Forelimb muscle (tissue), 1 donor: Measurements from ENCODE around the gene ATXN3L. TPM values are rescaled to one million over a fixed set of nuclear protein-coding genes. Genes with fewer than 3 reads are reported as not detected.

ENCODE experiments used
- DNase-seq: peaks from one replicate; pipeline ENCODE4 v3.0.0-alpha.2; 2013; ENCODE audit warnings: low read depth
- polyA plus RNA-seq: library from polyadenylated mRNA; unstranded; fragments of 120-200 nt; gene quantifications from one replicate; pipeline ENCODE4 v1.2.1, GENCODE V29; 2013; ENCODE audit not compliant: insufficient read length

Gene ATXN3L
- not detected for polyA plus RNA-seq

DNA sequence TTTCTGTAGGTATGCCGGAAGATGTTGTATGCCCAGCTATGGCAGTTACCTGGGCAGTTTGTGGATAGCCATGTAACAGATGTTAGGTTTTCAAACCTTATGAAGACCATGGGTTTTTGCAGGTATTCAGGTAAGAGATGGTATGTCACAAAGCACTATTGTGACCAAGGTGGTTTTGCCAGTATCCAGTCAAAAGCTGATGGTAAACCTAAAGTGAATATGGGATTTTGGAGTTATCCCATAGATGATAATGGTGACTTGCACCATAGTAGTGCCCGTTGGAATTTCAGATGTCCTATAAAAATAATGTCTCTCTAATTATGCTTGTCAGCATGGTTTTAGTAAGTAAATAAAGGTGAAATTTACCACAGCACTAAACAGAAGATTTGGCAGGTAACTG lies at the start of gene ATXN3L:
Gene ATXN3L (minus strand): TSS at position 101 of the 400 bp plus-strand sequence. CDS start 119 bp downstream, outside the sequence.
- no peak for DNase-seq

DNA sequence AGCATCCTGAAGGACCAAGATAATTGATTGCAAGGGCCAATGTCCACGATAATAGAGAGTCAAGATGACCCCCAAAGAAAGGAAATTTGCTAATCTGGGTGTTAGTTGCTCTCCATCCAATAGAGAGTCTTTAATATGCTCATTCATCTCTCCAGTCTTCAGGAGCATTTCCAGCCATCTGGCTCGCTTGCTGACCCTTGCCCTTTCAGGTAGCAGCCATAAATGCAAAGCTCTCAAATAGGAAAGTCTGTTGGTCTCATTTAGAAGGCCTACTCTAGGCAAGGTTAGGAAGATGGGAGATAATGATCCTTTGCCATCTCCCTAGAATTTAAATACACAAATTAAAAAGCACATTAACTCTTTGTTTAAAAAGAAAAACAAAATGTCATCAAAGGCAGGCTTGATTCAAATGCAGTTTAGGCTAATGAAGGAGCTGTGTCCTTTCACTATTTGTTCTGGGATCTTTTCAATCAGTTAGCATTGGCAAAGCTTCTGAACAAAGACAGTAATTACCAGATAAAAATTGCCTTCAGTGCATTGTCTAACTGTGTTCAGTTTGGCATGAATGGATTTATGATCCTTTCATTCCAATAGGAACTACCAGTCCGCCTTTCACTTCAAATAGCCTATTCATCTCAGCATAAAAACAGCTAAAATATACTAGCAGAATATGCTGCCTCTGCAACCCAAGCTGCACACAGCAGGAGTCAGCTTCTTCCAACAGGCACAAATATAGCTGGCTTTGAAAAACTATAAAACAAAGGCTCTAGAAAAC lies 49.6 kb upstream of the ATXN3L start:
- DNase-seq: no peak

DNA sequence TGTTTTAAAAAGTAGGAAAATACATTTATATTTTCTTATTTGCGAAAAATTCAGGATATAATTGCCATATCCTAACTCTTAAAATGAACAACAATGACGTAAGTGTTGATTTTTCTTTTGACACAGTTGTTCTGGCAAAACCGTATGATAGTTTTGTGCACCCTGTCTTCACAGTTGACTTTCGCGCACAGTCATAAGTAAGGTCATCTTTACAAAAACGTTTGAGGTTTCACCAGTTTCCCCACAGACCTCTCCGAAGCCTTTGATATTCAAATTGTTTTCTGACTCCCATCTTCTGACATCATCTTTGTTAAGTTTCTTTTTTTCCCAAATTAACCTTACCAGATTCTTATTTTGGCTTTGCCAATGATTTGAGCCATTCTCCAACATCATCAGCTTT lies 48.1 kb upstream of the ATXN3L start:
- DNase-seq: no peak

DNA sequence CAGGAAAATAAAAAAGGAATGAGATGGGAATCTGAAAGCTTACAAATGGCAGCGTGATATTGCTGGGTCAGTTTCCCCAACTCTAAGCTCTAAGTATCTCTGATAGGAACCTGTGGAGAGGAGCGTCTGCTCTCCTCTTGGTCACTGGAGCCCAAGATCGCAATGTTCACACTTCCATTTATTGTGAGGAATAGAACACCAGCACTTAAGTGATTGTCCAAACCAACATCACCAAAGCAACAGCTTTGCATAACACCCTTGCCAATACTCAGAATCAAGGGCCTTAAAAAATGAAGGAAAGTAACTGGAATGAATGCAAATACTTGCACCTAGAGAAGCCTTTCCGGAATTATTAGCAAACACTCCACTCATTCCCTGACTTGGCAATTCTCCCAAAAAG lies 46.8 kb upstream of the ATXN3L start:
- no peak for DNase-seq

DNA sequence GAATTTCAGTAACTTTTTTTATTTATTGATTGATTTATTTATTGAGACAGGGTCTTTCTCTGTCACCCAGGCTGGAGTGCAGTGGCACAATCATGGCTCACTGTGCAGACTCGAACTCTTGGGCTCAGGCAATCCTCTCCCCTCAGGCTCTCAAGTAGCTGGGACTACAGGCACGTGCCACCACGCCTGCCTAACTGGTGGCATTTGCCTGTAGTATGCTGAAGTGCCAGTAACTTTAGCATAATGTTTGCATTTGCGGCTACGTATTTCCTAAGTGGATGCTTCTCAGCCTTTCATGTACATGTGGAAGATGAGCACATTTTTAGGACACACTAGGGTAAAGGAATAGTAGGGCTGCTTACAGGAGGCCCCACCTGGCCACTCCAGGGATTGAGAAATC lies 45.3 kb upstream of the ATXN3L start:
- no peak for DNase-seq

DNA sequence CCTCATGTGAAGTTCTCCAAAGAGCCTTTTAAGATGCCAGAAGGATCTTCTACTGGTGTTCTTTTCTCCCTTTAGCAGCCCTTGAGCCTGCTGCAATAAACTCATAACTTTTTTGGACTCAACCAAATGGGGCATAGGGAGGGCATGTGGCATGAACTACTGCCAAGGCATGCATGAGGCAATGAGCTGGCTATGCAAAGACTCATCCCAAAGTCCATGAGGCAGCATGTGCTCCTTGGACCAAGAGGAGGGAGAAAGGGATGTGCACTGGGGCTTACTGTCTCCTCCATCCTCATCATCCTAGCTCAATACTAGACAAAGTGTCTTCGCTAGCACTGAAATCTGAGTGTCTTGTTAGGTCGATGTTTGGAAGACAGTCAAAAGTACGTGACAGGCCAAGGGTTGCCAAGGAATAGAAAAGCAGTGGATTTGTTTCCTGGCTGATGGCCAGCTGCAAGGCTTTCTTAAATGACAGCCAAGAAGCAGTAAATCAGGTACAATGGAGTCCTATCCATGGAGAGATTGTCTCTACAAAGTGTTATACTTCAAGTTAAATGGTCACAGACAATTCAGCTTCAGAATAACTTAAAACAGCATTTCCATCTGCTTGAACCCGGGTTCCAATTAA lies 44.5 kb upstream of the ATXN3L start:
- no peak for DNase-seq

DNA sequence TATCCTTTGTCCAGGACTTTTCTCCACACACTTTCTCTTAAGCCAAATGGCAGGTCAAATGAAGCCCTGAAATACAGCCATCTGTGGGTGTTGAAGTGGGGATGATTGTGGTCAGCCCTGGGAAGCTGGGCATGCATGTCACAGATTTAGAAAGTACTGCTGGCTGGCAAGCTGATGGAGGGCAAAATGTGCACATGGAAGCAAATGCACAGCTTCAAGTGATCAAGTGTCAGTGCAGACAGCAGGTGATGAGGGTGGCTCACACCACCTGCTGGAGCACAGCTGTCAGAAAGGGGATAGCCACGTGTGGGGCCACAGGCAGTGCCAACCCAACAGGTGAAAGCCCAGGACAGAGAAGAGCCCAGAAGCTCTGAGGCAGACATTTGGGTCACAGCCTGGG lies 40.3 kb upstream of the ATXN3L start:
- no peak for DNase-seq

DNA sequence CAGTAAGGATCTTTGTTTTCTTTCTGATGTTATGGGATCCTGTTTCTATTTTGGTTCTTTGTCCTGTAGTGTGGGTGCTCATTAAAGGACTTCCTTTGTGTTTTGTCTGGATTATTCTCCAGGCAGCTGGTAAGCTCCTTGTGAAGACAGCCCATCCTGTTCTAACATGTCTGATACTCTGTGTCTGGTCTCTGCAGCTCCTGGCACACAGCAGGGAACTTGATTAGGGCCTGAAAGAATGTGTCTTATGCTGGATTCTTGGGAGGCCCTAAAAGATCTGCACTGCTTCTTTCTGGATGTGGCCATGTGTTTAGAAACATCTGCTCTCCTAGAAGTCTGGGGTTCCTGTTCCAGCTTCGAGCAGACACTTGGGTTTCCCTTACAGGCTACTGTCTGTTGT lies 38.1 kb upstream of the ATXN3L start:
- no peak for DNase-seq

DNA sequence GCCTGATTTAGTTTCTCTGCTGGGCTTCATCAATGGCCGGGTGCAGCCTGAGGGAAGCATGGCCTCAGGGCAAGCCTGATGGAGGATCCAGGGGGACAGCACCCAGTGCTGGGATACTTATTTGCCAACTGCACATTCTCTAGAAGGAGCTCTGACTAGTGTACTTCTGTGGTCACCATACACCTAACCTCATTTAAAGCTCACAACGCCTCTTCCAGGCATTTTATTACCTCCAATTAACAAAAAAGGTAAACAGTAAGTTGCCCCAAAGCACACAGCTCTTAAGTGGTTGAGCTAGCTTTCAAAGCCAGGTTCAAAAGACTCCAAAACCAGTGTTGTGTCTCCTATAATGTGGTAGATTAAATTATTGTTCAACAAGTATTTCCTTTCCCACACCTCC lies 26.8 kb upstream of the ATXN3L start:
- no peak for DNase-seq

DNA sequence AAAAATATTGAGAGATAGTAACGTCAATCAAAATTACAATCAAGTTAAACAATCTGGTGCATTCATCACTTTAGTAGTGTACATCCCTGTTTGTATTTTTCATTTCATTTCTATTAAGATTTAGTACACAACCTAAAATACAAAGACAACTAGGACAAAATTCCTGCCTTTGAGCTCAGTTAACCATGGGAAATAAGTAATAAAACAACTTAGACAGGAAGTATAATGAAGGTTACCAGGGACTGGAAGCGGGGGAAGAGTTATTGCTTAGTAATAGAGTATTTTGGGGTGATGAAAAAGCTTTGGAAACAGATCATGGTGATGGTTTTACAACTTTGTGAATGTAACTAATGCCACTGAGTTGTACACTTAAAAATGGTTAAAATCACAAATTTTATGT lies 25.6 kb upstream of the ATXN3L start:
- DNase-seq: no peak

DNA sequence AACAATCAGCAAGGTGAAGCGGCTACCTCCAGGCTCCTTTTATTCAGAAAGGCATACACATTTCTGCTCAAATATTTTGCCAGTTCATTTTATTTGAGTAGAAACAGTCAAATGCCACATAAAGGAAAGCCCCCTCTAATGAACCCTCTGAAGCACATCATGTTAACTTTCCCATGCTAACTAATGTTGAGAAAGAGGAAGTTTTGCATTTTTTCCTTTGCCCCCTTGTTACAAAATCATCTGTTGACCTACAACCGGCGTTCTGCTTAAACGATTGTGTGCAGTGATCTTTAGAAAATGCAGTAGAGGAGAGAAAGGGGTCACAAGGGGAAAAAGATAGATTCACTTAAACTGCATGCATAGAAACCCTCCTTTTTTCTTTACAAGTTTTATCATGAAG lies 25.2 kb upstream of the ATXN3L start:
- DNase-seq: no peak

DNA sequence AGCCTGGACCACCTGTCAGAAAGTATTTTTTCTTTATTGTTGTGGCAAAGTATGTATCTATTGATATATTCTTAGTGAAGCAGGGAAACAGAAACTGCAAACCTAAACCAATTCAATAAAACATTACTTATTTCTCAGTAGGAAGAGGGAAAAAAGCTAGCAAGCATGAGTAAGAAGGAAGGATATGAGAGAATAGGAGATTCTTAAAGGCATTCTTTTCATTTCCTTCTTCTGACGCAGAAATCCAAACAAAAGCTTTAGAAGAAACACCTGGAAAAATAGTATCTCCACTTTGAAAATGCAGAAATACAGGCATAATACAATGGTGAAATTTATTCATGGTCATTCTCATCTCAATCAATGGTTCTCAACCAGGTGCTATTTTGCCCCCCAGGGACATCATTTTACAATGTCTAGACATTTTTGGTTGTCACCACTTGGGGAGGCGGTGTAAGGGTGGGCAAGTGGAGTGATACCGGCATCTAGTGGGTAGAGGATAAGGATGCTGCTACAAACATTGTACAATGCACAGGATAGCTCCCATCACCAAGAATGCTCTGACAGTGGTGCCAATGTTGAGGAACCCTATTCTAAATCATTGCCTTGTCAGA lies 21.7 kb upstream of the ATXN3L start:
- DNase-seq: no peak

DNA sequence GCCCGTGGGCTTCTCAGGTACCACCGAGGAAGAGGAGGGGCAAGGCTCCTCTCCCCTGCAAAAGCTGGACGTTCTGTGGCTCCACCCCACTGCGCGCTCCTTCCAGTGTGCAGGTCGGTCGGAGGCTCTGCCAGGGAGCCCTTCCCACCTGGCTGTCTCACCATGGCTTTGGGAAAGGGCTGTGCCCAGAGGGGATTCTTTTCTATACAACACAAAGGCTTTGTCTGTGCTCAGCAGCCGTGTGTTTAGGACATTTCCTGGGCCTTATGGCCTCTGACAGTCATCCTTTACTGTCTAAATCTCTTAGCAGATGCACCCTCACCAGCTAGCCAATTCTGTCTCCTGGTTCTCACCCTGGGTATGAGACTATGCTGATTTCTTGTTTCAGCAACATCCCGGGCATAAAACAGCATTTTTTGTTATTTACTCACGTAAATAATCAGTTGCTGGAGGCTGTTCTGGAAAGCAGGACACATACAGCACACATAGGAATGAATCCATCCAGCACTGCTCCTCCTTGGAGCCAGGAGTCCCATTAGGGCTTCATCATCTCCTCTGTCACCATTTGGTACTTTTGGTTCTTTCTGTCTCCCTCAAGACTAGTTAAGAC lies 20.4 kb upstream of the ATXN3L start:
- no peak for DNase-seq

DNA sequence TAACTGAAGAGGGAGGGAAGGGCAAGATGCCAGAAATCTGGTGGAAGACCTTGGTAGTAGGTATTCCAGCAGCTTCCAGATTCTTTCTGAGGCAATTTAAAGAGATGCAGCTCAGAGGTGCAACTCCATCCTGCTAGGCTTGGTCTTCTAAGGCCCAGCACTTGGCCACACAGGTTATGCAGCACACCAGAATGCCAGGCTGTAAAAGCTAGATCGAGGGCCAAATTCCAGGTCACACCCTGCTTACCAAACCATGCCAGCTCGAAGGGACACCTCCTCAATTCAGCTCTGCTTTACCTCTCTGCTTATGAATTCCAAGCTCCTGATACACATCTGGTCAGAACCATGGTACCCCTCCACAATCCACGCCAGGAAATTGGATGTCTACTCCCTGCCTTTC lies 19.8 kb upstream of the ATXN3L start:
- no peak for DNase-seq

DNA sequence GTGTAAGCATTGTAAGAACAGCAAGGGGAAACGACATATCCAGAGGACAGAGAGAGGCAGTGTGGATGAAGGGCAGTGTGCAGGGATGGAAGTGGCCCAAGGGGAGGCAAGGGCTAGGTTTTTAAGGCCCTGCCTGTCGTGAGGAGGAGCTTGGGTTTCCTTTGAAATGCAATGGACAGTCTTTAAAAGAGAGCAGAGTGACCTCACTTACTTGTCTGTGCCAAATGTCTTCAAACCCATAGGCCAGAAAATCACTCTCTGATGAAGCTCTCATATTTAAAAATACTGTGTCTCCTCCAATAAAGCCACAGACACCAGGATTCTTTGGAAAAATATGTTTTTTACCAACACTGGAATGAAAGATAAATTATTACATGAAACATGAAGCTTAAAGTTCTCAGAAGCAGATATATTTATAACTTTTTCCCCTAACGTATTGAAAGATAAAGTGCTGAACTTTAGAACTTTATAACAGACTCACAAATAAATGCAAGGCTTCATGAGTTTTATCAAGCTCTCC lies 19.2 kb upstream of the ATXN3L start:
- DNase-seq: no peak

DNA sequence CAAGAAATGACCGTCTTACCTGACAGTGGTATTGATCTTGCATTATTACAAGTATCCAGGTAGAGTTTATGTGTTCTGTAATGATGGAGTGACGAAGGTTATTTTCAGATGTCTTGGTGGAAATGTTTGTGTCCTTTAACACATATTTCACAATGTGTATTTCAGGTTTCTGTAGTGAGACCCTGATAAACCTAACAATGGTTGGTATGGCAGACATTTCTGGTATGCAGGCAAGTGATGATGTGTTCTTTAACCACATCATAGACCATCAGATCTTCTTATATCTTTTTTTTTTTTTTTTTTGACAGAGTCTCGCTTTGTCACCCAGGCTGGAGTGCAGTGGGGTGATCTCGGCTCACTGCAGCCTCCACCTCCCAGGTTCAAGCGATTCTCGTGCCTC lies 14.6 kb upstream of the ATXN3L start:
- no peak for DNase-seq

DNA sequence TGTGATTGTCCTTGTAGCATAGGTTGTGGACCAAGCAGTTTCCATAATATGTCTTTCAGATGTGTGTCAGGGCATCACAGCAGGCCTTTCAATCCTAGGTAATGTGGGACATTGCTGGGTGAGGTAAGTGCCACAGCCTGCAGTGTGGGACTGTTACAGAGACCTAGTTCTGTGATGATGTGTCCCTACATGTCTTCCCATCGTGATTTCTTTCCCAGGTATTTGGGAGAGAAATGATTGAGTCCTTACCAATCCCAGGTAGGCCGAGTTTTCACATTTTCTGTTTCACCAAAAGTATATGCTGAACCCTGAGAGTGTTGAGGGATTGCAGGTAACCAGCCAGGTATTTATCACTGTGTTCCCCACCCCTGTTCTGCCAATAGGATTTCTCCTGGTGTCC lies 10.6 kb upstream of the ATXN3L start:
- no peak for DNase-seq

DNA sequence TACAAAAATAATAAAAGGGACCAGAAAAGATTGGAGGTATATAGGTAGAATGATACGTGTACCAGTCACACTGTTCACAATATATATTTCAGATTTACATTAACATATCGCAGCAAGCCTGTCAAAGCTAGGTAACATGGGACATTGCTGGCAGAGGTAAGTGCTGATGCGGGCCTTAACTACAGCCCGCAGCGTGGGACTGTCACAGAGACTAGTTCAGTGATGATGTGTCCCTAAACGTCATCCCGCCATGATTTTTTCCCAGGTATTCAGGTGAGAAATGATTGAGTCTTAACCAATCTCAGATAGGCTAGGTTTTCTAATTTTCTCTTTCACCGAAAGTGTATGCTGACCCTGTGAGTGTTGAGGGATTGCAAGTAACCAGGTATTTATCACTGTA lies 7.8 kb upstream of the ATXN3L start:
- DNase-seq: no peak

DNA sequence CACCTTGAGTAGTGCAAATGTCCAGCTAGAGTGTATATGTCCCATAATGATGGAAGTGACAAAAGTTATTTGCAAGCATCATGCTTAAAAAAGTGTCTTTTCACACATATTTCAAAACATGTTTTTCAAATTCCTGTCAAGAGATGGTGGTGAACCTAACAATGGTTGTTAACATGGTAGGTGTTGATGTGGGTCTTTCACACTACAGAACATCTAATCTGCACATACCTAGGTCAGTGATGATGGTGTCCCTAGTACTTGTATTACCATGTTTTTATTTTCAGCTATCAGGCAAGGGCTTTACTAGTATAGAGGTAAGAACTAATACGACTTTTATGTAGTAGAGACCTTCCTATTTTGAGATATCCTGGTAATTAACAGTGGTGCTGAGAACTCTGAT lies 3.4 kb upstream of the ATXN3L start:
- no peak for DNase-seq

DNA sequence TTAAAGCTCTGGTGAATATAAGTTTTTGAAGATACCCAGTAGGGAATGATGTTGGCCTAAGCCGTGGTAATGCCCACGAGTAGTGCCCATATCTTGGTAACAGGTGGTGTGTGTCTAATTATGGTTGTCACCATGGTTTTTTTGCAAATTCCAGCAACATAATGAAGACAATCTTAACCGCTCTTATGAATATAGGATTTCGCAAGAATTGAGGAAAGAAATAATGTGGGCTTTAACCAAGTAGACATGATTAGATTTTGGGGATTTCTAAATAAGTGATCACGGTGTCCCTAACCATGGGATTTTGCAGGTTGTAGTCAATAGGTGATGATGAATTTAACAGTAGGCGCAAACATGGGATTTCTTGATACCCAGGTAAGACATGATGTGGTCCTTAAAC lies 2.5 kb downstream of the ATXN3L start:
- no peak for DNase-seq

DNA sequence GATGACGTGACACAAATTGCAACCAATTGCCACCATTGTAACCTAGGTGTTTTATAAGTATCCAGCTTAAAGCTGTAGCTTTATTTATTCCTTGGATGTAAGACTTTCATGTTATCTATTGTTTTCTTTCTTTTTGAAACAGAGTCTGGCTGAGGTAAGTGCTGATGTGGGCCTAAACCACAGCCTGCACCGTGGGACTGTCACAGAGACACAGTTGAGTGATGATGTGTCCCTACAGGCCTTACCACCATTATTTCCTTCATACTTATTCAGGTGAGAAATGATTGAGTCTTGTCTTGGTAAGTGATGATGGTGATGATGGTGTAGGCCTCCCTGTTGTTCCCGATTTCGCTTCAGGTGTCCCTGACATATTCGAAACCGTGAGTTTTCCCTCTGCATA lies 8.3 kb downstream of the ATXN3L start:
- DNase-seq: no peak

DNA sequence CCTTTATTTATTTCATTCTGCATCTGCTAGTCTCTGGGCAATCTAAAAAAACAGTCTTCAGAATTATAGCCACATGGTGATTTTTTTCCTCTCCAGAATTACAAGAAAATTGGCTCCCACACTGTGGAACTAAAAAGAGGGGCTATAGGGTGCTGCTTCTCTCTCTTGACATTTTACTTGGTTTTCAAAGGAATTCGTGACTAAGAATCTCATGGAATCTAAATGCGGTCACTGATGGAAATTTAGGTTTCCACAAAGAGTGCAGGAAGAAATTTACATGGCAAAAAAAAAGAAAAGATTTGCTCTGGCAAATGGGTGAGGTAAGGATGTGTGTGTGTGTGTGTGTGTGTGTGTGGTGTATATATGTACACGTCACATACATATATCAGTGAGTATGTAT lies 10.2 kb downstream of the ATXN3L start:
- no peak for DNase-seq

DNA sequence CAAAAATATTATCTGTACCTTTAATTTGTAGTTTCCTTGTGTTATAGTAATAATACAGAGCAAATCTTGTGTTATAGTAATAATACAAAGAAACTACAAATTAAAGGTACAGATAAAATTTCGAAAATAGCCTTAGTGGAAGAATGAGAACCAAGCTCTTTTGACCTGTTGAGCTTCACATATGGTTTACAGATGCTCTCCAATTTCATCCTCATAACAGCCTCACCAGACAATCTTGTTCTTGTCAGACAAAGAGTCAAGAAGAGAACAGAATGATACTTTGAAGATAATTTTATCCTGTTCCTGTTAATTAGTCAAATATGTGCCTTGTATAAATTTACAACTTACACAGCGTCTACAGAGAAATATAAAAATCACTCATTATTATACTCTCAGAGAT lies 12.8 kb downstream of the ATXN3L start:
- DNase-seq: no peak
